NCI-H510A (cell line): ENCODE measurements around the gene COL24A1.
"Not testable (repeated sequence)": the region's sequence is repeated elsewhere in the genome, so short reads cannot be mapped to it uniquely, and the experiment has no call there.

Experiments used
- DNase-seq: peaks from one replicate; lab custom pipeline; 2025; lab: John Stamatoyannopoulos, UW

COL24A1 gene

DNA sequence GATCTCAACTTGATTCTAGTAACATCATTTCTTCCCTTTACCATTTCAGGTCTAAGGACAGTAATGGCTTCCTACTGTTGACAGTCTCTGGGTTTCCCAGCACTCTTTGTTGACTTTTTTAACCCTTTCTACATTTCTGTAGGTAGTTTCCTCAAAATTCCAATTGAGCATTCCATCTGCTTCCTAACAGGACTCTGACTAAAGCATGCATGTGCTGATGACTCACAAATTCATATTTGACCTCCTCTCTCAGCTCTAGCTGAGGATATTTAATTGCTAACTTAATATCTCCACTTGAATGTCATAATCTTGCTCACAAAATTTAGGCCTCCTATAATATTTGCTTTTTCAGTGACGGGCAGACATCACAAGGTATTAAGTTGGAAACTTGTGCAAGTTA, 355.1 kb downstream of the COL24A1 start:
- no peak for DNase-seq

DNA sequence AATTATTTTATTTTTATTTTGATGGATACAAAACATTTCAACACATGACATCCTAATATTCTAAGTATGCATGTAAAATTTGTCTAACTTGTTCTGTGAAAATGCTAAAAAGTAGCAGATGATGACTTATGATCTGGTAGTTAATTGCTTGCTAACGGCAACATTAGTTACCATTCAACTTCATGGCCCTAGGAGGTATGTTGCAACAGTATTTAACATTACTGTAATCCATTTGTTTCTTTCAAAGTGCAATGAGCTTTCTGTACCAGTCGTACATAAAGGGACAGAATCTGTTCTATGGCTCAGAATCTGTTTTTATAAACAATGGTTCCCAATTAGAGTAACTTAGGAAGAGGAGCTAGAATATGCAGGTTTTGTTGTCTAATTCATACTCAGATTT, 356.8 kb downstream of the COL24A1 start:
- no peak for DNase-seq

DNA sequence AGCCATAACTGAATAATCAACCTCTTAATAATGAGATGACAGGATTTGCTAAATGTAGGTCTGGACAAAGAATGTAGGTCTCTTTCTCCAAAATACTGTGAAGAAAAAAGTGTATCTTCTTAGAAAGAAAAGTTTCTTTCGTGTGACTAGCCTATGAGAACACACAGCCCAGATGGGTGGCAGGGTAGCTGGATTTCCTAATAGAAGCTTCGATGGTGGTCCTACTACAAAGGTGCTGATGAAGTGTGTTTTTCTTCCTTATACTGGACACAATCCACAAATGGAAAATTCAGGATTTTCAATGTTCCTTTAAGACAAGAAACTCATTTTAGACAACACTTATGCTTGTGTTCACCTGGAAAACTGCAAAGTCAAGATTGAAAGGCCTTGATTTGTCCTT, 358.2 kb downstream of the COL24A1 start:
- DNase-seq = no peak

DNA sequence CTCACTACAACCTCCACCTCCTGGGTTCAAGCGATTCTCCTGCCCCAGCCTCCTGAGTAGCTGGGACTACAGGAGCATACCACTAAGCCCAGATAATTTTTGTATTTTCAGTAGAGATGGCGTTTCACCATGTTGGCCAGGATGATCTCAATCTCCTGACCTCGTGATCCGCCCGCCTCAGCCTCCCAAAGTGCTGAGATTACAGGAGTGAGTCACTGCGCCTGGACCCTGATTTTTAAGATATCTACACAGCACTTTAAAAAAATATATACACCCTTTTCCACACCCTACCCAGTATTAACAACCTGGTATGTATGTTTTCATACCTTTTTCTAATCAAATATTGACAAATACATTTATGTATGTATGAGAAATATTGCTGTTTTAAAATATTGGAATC, 379.6 kb downstream of the COL24A1 start:
- not testable (repeated sequence) for DNase-seq

DNA sequence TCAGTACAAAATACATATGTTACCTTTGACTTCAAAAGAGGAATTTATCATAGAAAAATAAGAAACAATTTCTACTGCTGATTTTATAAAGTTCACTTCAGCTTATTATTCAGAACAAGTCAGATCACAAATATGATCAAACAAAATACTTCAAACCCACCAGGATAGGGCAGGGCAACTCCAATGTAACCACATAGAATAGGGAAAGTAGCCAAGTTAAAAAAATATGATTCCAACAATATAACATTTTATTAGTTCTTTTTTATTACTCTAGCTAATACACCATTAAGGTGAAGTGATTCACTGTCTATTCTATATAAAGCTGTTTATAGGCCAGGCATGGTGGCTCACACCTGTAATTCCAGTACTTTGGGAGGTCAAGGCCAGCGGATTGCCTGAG, 393.8 kb downstream of the COL24A1 start:
- DNase-seq = no peak

DNA sequence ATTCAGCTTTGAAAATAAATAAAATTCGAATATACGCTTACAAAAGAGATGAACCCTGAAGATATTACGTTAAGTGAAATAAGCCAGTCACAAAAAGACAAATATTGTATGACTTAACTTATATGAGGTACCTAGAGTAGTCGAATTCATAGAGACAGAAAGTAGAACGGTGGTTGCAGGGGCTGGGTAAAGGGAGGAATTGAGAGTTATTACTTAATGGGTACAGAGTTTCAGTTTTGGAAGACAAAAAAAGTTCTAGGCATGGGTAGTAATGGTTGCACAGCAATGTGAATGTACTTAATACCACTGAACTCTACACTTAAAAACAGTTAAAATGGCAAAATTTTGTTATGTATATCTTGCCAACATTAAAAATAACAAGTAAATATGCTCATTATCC, 399.7 kb downstream of the COL24A1 start:
- no peak for DNase-seq

DNA sequence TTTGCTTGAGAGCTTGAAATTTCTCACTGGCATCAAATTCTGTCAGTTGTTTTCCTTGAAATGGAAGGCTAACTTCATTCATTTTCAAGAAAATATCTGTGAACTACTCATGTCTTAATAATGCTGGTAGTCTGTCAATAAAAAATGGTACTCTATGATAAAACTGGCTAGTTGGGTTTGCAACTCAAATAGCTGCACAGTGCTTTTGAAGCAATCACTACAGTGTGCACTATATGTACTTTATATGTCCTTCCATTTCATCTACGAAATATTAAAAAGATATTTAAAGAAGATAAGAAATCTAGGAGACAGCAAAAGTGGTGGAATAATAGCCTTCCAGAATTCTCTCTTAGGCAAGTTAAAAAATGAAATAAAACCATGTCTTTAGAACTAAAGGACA, 408.5 kb downstream of the COL24A1 start:
- DNase-seq = no peak

DNA sequence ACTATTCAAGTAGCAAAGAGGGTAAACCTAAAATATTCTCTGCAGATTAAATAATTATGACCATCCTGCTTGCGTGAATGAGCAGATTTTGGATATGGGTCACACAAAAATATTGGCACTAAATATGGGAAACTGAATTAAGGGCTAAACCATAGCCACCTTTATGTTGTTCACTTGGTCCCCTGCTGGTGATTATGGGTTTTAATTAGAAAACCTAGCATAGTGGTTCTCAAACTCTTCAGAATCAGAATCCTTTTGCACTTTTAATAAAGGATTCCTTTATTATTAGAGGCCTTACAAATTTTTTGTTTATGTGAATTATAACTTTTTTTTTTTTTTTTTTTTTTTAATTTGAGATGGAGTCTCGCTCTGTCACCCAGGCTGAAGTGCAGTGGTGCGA, 409.8 kb downstream of the COL24A1 start:
- DNase-seq = no peak

DNA sequence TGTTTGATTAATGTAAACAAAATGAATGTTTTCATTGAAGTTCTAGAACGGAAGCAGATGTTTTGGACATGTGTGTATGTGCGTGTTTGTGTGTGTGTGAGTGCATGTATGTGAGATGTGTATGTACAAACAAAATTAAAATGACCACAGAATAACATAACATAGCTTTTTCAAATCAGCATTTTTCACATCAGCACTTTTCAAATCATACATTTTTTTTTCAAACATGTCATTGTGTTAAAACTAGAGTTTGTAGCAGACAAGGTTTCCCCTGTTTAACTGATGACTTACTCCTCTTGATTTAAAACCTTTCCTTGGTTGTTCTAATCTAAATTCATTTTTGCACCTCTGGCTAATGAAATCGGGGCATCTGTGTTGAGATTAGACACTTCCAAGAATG, 412.8 kb downstream of the COL24A1 start:
- DNase-seq = no peak

DNA sequence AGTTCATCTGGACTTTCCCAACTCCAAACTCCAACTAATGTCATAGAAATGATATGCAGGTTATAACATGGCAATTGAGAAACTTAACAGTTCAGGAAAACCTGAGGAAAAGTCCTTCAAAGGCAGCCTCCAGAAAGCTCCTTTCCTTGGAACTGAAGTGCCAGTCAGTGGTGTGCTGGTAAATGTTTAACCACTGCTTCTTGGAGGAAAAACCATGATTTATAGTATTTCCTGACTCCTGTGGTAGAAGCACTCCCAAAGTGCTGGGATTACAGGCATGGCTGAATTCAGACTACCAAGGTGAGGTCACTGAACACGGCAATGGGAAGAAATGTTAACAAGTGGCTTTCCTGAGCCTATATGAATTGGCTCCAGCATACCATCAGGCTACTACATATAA, 421.6 kb downstream of the COL24A1 start:
- no peak for DNase-seq

DNA sequence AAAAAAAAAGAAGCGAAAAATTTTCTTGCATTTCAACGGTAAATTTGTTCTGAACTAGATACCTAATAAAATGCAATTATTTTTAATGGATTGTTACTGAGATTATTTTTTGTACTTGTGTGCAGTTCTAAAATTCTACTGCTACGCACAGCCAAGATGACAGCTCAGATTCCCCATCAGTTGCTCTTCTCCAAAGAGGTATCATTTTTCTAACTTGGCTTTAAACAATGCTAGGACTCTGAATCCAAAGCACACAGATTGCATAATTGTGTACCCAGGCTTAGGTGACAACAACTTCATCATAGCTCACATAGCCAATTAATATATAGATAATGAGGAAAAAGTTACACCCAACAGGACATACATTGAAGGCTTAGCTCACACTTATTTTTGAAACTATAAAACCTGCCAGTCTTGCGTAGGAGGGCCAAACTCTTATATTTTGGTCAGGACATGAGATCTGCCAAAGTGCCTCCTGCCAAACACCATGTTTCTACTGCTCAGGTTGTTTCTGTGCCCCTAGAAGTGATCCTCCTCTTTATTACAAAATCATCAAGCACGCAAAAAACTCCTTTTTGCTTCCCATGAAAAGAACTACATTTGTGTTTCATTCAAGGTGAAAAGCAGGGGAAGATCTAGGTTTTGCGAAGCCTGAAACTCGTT, 437.8 kb downstream of the COL24A1 start:
- DNase-seq = no peak

DNA sequence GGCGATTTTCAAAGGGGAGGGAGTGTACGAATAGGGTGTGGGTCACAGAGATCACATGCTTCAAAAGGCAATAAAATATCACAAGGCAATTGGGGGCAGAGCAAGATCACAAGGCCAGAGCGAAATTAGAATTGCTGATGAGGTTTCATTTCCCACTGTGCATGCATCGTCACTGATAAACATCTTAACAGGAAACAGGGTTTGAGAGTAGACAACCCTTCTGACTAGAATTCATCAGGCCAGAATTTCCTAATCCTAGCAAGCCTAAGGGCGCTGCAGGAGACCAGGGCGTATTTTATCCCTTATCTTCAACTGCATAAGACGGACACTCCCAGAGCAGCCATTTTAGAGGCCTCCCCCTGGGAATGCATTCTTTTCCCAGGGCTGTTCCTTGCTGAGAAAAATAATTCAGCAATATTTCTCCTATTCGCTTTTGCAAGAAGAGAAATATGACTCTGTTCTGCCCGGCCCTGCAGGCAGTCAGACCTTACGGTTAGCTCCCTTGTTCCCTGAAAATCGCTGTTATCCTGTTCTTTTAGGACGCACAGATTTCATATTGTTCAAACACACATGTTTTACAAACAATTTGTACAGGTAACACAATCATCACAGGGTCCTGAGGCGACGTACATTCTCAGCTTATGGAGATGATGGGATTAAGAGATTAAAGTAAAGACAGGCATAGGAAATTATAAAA, 442.0 kb downstream of the COL24A1 start:
- DNase-seq = not testable (repeated sequence)

DNA sequence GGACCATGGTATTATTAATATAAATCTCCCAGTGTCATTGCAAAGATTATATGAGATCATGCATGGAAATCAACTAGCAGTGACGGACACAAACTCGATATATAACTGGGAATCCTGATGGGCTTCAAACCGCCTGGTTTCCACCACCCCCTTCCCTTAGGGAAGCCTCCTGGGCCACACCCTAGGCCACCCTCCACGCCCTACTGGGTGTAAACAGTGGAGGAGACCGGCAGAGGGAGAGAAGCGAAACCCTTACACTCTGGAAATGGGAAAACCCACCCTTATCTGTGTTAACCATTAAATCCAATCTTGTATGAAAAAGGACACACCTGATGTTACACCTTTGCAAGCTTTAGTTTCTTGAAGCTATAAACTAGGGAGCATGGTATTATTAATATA, 447.7 kb downstream of the COL24A1 start:
- DNase-seq = no peak

DNA sequence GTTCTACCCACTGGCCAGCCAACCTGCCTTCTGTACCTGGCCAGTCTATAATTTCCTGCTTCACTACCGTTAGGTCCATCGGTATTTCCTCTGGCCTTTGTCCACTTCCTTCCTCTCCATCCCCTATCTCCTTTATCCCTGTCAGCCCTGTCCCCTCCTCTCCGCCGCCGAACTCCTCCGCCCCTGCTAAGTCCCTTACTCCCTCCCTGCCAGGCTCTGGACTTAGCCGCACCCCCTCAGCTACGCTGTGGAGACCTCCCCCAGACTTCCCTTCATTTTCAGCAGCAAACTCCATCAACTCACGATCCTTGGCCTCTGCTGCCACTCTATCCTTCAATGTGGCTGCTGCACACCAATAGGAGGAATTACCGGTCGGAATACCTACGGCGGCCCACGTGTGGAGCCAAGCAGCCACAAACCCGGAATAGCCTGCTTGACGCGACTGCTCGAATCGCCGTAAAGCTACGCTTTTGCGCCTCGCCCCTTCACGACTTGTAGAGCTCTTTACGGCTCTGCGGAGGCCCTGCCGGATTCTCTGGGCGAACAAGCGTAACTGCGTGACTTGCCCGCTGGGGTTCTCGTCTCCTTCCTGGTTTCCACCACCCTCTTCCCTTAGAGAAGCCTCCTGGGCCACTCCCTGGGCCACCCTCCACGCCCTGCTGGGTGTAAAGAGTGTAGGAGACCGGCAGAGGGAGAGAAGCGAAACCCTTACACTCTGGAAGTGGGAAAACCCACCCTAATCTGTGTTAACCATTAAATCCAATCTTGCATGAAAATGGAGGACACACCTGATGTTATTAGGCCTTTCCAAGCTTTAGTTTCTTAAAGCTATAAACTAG, 448.4 kb downstream of the COL24A1 start, which contains the start of gene ZNHIT6:
ZNHIT6 (minus strand) TSS at position 444 of the 839 bp plus-strand sequence; CDS start at position 295, 149 bp downstream.
- DNase-seq = peak; percentile 99

DNA sequence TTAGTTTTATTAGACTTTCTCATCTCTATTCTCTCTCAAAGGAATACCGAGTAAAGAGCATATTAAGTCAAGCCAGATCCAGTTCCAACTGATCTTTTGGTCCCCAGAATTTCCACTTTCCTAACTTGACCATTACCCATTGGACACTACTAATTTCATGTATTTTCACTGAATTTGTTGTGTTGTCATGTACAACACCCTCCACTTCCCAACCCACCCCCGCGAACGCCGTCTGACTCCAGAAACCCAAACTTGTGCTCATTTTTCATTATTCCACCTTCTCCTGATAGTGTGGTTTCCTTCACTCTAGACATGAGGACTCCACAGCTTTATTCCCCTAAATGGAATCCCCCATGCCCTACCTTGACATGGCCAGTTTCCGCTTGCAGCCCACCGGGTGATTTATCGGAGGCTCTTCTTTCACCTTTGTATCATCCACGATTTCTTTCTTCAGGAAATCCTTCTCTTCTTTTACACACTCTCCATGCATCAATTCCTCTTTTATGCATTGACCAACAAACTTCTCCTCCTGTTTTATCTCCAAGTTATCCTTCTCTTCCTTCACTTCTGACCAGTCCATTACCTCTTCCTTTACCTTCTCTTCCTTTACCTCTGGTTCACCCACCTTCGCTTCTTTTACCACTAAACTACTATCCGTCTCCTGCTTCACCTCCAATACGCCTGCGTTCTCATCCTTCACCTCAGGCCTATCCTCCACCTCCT, 449.1 kb downstream of the COL24A1 start:
- no peak for DNase-seq

DNA sequence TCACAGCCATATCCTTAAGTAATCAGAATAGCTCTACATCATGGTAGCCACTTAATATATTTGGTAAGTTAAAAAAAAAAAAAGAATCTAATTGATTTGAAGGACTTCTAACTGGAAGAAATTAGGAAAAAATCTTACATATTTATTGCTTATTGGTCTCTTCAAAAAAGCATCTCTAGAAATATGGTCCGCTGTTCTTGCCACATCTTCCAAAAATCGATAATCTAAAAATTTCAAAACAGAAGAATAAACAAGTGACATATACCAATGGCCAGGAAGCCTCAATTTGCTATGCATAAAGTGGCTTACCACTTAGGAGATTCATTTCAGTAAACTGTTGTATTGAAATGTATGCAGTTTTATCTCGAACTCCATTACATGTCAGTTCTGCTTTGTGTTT, 450.6 kb downstream of the COL24A1 start:
- no peak for DNase-seq

DNA sequence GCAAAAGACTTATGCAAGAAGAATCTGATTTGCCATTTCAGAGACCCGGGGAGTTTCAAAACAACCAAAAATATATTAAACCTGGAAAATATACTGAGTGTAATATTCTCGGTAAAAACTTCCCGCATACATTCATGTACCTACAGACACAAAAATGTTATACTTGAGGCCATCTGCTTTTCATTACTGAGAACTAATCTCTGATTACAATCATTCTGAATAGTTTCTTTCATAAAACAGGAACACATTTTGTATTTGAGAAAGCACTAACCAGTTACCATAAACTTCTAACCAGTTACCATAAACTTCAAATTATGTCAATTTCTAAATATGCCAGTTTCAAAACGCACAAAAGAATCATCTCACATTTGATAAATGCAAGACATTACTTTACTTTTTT, 456.1 kb downstream of the COL24A1 start:
- no peak for DNase-seq

DNA sequence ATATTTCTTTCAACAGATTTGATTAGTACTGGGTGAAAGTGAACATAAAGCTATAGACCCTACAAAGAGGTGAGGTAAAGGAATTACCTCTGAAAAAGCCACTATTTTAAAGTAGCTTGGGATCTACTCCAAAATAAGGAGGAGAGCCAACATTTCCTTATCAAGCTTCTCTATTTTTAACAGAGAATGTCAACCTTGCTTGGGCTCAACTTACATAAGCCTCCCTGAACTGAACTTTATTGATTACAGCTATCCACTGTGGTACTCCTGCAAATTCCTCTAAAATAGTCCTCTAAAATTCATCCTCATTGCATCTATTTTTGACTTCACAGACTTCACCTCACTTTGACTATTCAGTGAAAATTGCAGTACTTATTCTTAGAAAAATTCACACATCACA, 458.7 kb downstream of the COL24A1 start:
- no peak for DNase-seq

DNA sequence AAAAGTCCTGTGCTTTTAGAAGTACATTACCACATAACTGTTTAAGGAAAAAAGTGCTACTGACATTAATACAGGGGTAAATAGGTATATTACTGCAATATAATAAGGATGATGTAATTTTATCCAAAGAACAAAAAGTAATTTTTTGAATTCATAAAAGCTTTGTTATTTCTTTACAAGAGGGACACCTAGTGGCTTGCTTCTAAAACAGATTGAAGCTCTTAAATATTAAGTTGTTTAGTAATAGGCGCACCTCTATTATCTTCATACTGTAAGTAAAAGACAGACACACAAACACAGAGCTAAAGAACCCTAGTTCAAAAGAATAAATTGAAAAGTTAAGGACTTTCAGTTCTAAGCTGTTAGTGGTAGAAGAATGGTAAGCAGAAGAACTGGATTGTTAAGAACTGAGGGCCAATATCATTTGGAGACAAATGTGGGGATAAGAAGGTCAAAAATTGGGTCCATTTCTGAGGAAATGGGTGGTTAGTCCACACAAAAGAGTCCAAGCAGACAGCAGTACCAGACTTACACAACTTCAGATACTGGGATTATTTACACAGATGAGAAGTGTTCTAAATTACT, 463.8 kb downstream of the COL24A1 start:
- no peak for DNase-seq

DNA sequence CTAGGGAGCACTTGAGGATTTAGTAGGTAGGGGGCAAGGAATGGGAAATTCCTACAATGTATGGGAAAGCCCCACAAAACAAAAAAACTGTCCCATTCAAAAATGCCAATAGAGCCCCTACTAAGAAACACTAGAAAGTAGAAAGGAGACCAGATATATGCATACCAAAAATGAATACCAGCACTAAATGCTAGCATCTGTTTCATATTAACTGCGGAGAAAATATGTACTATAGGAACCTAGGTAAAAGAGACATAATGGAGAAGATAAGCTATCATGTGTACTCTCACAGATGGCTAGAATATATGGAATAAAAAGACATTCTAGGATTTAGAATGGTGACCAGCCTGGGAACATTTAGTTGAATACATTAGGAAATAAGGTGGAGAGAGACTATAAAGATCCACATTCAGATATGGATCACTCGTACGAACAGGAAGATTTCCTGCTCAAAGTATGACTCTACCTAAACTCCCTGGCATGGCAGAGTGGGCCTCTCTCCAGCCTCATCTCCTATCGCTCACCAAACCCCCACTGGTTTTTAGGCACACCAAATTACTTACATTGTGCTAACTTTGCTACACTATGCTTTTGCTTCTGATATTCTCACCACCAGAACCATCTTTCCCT, 466.7 kb downstream of the COL24A1 start:
- DNase-seq = no peak

DNA sequence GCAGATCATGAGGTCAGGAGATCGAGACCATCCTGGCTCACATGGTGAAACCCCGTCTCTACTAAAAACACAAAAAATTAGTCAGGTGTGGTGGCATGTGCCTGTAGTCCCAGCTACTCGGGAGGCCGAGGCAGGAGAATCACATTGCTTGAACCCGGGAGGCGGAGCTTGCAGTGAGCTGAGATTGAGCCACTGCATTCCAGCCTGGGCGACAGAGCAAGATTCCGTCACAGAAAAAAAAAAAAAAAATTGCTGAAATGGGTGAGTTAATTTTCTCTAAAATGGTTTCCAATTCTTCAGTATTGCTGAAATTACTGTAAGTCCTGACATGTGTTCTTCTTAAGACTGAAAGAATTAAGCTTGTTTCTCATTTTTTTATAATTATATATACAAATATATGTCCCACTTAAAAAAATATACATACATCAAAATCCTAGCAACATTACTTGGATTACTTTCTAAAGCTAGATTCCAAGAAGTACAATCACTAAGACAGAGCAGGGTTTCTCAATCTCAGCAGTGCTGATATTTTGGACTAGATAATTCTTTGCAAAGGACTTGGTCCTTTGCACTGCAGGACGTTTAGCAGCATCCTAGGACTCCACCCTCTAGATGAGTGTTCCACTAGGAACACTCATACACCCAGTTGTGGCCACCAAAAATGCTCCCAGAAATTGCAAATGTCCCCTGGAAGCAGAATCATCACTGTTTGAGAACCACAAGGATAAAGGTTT, 473.1 kb downstream of the COL24A1 start:
- no peak for DNase-seq
